Activated CD4-positive, alpha-beta T cell treated with anti-CD3 and anti-CD28 coated beads for 48 hours (primary cell): Measurements from ENCODE around the gene KLHDC10.
"Not testable (repeated sequence)": the region's sequence is repeated elsewhere in the genome, so short reads cannot be mapped to it uniquely, and the experiment has no call there.

Source experiments
- DNase-seq: peaks from one replicate; pipeline ENCODE4 v3.0.0-alpha.2; 2020

The KLHDC10 gene

DNA sequence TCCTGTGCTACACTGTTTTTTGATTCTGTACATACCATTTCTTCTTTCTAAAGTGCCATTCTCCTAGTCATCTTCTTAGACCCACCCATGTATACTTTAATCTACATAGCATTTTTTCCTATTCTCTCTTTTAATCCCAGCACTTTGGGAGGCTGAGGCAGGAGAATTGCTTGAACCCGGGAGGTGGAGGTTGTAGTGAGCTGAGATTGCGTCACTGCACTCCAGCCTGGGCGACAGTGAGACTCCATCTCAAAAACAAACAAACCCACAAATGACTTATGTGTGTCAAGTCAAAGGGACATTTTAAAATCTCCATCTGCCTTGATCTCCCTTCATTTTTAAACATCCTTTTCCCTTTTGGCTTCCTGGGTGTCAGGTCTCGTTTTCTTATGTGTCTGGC, 13.2 kb downstream of the KLHDC10 start:
- not testable (repeated sequence) for DNase-seq

DNA sequence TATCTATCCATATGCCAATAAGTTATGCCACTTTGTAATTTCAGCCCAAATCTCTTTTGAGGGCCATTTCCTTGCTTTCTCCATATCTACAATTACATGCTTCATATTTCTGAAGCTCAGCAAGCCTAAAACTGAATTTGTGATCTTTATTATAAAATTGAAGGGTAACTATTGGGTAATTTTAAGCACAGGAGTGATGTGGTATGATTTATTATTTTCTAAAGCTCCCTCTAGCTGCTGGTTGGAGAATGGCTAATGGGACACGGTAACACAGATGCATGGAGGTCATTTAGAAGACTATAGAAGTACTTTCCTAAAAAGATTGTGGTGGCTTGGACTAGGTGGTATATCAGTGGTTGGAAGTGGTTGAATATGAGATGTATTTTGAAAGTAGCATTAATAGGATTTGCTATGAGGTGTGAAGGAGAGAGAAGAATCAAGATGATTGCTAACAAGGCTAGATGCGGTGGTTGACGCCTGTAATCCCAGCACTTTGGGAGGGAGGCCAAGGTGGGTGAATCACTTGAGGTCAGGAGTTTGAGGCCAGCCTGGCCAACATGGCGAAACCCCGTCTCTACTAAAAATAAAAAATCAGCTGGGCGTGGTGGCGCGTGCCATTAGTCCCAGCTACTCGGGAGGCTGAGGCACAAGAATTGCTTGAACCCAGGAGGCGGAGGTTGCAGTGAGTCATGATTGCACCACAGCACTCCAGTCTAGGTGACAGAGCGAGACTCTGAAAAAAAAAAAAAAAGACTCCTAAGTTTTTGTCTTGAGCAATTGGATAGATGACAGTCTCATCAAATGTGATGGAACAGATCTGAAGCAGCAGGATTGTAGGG, 13.9 kb downstream of the KLHDC10 start:
- no peak for DNase-seq

DNA sequence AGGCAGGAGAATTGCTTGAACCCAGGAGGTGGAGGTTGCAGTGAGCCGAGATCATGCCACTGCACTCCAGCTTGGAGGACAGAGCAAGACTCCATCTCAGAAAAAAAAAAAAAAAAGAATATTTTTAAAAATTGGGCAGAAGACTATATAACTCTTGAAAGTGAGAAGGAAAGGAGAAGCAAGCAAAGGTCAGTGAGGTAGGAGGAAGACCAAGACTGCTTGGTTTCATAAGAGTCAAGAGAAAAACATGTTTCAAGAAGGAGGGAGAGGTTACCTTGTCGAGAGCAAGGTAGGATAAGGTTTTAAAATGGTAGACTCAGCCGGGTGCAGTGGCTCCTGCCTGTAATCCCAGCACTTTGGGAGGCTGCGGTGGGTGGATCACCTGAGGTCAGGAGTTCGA, 14.9 kb downstream of the KLHDC10 start:
- DNase-seq = not testable (repeated sequence)

DNA sequence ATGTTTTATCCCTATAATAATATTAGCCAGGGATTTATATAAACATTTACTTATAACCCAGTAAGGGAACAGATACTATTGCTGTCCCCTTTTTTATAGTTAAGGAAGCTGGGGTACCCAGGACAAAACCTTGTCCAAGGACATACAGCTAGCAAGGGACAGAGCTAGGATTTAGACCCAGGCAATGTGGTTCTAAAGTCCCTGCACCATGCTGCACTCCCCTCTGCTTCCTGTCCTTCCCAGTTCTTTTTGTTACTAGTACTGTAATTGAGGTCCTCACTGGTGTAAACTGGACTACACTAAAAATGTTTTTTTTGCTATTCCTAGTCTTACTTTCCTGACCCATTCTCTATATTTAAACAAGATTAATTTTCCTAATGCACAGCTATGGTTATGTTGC, 16.6 kb downstream of the KLHDC10 start:
- DNase-seq = no peak

DNA sequence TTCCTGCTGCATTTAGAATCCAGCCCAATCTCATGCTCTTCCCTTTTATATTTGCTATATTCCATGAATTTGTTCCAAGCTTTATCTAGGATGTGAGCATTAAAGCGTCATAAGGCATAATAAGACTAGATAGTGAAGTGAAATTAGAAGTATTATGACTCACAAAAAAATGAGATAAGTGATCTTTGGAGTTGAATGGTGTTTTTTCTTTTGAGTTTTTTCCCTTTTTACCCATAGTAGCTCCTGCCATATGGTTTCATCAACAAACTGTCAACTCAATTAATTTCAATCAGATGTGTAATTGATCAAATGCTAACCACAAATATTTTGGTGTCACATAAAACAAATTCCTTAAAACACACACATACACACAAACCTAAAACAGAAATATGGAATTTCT, 17.0 kb downstream of the KLHDC10 start:
- DNase-seq = no peak

DNA sequence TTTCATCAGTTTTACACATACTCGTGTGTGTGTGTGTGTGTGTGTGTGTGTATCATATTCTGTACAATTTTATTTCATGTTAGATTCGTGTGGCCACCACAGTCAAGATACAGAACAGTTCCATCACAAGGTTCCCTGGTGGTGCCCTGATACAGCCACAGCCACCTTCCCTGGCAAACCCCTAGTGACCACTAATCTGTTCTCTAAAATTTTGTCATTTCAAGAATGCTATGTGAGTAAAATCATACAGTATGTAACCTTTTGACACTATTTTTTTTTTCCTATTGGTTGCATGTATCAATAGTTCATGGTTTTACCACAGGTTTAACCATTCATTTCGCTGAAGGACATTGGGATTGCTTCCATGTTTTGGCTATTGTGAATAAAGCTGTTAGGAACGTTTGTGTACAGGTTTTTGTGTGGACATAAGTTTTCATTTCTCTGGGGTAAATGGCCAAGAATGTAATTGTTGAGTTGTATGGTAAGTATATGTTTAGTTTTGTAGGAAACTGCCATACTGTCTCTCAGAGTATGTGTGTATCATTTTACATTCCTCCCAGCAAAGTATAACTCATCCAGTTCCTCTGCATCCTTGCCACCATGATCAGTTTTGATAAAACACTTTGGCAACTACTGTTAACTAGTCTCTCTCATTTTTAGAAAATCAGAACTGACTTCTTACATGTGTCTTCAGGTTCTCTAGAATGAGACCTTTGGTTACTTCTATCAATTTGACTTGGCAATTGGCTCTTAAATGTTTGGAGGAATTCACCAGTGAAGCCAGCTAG, 20.6 kb downstream of the KLHDC10 start:
- peak; percentile 38 for DNase-seq

DNA sequence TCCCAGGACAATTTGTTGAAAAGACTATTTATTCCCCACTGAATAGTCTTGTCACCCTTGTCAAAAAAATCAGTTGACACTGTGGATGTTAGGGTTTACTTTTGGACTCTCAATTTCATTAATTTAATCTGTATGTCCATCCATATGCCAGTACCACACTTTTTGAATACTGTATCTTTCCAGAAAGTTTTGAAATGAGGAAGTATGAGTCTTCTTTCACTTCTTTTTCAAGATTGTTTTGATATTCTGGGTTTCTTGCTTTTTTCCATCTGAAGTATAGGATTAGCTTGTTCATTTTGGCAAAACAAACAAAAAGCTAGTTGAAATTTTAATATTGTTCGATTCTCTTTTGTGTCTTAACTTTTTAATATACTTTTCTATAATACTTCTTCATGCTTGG, 21.7 kb downstream of the KLHDC10 start:
- no peak for DNase-seq

DNA sequence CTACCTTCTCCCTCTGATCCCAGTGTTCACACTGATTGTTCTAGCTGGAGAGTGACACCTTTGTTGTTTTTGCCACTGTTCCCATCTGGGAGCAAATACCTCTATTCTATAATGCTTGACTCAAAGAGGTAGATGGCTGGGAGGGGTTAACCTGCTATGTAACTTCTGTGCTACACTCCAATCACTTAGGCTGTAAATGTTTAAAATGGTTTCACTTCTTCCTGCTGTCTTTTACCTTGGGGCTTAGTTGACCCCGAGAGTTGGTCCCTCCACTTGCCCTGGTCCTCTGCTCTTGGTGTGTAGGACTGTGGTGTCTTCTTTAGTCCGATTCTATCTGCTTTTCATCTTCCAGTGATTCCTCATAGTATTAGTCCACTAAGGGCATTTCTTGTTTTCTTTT, 22.3 kb downstream of the KLHDC10 start:
- DNase-seq = no peak

DNA sequence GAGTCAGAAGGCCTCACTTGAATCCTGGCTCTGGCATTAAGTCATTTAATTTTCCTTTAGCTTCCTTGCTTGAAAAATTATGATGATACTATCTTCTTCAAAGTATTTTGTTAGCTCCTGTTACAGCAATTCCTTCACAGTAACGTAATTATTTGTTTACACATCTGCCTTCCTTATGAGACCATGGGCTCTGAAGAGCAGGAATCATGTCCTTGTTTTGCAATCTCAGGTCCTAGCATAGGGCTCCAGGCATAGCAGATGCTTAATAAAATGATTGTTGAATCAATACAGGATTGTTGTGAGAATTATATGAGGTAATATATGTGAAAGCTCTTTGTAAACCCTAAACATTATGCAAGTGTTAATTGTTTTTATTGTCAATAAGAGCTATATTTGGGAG, 25.5 kb downstream of the KLHDC10 start:
- no peak for DNase-seq

DNA sequence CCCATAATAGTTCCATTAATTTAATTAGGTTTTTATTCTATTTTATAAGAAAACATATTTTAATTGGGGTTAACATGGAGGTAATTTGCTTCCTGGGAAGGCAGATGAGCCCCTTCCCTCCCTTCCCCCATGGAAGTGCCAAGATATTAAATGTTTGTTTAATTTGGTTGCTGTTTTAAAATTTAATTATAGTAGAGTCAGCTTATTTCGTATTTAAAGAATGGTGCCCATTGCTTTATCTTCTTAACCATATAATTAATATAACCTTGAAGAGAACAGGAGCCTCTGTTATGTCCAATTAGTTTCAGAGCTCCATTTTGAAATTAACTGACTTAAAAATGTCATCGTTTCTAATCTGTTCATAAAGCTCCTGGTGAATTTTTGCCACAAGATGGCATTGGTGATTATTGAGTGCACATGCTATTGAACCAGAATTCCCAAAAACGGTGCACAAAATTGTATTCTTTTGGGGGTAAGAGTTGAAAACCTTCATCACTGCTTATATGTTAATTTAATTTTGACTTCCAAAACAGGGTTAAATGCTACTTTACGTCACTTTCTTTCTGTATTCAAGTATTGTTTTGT, 26.0 kb downstream of the KLHDC10 start:
- DNase-seq = no peak

DNA sequence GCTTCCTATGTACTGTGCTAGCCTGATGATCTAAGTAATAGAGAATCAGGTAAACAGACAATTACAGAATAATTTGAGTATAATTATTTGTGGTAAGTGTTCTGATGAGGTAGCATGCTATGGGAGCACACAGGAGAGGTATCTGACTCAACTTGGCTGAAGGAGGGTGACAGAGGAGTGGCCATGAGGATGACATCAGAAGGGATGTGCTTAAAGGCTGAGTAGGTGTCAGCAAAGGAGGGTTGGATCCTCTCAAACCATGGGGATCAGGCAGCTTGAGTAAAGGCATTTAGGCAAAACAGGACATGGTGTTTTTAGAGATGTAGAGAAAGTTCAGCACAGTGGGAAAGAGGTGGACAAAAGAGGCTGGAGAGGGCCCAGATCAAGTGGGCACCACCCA, 29.0 kb downstream of the KLHDC10 start:
- DNase-seq = no peak

DNA sequence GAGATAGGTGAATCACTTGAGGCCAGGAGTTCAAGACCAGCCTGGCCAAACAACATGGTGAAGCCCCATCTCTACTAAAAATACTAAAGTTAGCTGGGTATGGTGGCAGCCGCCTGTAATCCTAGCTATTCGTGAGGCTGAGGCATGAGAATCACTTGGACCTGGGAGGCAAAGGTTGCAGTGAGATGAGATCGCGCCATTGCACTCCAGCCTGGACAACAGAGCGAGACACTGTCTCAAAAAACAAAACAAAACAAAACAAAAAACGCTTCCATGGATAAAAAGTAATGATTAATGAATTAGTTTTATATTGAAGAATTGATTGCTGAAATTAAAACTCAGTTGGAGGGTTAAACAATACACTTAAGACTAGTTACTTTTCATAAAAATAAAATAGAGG, 32.3 kb downstream of the KLHDC10 start:
- DNase-seq = no peak

DNA sequence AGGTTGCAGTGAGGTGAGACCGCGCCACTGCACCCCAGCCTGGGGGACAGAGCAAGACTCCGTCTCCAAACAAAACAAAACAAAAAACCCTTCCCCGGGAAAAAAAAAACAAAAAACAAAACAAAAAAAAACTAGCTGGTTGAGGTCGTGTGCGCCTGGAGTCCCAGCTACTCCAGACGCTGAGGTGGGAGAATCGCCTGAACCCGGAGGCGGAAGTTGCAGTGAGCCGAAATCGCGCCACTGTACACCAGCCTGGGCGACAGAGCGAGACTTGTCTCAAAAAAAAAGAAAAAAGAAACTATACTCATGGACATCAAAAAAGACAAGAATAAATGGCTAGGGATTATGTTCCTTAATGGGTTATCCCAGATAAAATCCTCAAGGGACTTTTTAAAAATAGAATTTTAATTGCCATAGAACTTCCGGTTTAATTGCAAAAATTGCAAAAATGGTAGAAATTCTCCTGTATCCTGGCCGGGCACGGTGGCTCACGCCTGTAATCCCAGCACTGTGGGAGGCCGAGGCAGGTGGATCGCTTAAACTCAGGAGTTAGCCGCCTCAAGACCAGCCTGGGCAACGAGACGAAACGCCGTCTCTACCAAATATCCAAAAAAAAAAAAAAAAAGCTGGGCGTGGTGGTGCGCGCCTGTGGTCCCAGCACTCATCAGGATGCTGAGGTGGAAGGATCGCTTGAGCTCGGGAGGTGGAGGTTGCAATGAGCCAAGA, 37.8 kb downstream of the KLHDC10 start:
- no peak for DNase-seq

DNA sequence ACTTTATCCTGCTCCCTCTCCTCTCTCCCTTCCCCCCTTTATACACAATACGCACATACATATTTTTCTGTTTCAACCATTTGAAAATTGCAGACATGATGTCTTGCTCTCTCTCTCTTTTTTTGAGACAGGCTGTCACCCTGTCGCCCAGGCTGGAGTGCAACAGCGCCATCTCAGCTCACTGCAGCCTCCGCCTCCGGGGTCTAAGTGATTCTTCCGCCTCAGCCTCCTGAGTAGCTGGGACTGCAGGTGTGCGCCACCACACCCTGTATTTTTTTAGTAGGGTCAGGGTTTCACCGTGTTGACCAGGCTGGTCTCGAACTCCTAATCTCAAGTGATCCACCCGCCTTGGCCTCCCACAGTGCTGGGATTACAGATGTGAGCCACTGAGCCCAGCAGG, 38.5 kb downstream of the KLHDC10 start:
- no peak for DNase-seq

DNA sequence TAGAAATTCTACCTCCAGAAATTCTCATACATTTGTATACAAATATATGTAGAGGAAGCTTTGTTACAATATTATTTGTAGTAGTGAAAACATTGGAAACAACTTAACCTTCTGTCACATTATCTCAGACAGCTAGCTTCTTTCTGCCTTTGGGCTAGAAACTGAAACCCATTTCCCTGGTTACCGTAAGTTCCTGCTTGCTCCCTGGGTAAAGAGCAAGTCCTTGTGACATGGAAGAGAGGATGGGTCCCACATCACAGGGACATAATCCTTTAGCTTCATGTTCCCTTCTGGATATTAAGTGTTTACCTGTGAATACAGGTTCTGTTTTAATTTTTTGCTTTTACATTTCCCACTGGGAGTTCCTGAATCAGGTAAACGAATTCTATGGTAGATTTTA, 41.8 kb downstream of the KLHDC10 start:
- DNase-seq = no peak

DNA sequence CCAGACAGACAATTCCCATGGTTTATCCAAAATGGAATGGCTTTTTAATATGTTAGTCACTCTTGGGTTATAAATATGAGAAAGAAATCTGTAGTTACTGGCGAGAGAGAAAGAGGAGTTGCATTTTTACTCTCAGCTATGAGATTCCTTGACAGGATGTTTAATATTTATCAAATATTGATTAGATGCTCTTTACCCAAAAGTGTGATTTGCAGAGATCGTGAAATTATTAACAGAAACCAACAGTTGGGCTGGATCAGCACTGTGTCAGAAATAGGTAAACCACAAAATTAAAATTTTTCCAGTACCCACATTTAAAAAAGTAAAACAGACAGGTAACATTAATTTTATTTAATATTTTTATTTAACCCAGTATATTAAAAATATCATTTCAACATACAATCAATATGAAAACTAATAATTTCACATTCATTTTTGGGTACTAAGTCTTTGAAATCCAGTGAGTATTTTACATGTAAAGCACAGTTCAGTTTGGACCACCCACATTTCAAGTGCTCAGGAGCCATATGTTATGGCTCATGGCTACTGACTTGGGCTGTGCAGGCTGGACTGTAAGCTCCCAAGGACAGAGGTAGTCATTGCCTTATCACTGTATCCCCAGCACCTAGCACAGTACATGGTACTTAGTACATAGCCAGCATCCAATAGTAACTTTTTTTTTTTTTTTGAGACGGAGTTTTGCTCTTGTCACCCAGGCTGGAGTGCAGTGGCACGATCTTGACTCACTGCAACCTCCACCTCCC, 42.5 kb downstream of the KLHDC10 start:
- DNase-seq = no peak

DNA sequence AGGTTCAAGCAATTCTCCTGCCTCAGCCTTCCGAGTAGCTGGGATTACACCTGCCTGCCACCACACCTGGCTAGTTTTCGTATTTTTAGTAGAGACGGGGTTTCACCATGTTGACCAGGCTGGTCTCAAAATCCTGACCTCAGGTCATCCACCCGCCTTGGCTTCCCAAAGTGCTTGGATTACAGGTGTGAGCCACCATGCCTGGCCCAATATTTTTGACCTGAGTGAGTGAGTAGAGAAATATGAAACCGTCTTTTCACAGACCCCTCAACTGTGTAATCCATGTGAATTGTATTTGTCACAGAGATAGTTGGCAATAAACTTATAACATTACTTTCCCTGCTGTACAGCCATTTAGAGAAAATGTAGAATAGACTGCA, 43.1 kb downstream of the KLHDC10 start:
- DNase-seq = not testable (repeated sequence)

DNA sequence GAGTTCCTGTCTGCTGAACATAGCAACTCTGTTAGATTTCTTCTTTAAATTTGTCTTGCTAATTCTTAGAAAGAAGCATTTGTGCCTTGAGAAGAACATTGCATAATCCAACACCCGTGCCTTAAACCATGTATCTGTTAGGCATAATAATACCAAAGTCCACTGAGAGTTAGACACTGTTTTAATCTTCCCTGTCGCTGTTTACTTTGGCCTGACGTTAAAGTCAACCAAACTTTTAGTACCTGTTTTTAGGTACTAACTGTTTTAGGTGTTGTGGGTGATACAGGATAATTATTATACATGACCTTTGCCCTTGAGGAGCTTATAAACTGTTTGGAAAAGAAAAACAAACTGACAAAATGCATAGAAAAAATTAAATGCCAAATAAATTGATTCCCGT, 43.6 kb downstream of the KLHDC10 start:
- DNase-seq = no peak

DNA sequence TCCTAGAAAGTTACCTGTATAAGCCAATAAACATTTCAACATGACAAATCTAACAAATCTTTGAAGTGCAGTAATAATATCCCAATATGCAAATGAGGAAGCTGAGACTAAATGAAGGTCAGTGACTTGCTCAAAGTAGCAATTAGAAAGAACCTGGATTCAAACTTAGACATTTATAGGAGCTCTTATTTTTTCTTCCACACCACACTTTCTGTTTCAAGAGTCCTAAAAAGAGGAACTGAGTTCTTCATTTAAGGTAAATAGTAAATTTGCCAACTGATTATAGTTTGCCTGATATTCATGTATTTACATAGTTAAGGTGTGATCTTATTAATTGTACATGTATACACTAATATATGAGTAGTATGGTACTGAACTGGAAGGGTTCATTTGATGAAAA, 44.0 kb downstream of the KLHDC10 start:
- DNase-seq = no peak

DNA sequence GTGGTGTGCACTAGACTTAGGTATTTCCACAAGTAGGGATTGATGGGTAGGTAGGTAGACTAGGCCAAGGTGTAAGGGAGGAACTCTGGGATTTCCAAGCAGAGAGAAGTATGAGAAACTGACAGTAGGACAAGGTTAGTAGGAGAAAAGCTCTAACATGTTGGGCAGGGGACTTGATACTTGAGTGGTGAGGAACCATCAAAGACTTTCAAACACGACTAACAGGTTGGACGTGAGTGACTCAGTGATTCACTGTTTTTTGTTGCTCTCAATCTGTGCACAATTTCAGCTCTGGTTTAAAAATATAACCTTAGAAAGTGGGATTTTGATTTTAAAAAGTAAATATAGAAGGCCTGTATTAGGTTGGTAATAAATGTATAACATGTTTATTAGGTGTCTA, 44.4 kb downstream of the KLHDC10 start:
- DNase-seq = no peak

DNA sequence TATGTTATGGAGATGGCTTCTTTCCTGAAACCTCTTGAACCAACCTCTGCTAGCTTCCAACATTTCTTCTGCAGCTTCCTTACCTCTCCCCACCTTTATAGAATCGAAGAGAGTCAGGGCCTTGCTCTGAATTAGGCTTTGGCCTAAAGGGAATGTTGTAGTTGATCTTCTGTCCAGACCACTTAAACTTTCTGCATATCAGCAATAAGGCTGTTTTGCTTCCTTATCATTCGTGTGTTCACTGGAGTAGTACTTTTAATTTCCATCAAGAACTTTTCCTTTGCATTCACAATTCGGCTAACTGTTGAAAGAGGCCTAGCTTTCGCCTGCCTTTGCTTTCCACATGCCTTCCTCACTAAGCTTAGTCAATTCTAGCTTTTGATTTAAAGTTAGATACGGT, 48.0 kb downstream of the KLHDC10 start:
- DNase-seq = no peak

DNA sequence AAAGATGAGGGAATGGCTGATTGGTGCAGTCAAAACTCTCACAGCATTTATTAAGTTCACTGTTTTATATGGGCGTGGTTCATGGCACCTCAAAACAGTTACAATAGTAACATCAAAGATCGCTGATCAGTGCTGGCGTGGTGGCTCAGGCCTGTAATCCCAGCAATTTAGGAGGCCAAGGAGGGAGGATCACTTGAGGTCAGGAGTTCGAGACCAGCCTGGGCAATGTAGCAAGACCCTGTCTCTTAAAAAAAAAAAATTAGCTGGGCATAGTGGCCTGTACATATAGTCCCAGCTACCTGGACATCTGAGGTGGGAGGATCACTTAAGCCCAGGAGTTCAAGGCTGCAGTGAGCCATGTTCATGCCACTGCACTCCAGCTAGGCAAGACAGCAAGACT, 48.5 kb downstream of the KLHDC10 start:
- DNase-seq = no peak

DNA sequence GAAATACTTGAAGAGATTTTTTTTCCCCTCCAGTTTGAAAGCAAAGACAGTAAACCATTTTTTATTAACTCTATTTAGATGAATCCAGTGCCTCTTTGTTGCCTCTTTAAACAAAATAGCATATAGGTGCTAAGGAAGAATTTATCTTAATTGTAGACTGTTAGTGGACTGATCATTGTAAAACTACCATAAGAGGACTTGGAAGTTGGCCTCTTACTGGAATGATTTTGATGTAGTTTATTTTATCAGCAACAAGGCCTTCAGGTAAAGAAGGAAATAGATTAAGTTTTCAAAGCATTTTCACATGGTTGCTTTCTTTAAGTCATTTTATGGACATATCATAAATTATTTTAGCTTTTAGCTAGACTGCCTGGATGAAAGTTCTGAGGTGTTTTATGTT, 53.2 kb downstream of the KLHDC10 start:
- no peak for DNase-seq
